Neutrophil (primary cell): ENCODE measurements around the gene PRSS50.

ENCODE experiments used
- H3K27ac ChIP-seq: fragments of 200-600 bp; sonication (generic); 2 replicates; pipeline ENCODE4 v1.5.1; 2016; ENCODE audit warnings: mild to moderate bottlenecking, moderate library complexity
- H3K27me3 ChIP-seq: fragments of 200-600 bp; sonication (generic); 2 replicates; pipeline ENCODE4 v1.6.0; 2016; ENCODE audit warnings: mild to moderate bottlenecking
- H3K36me3 ChIP-seq: fragments of 200-600 bp; sonication (generic); 2 replicates; pipeline ENCODE4 v1.5.1; 2017
- H3K4me1 ChIP-seq, 2 experiments: fragments of 200-600 bp in 1 of 2; sonication (generic) in 1 of 2; 1 replicate in 1 of 2; 2 replicates in 1 of 2; pipeline versions ENCODE4 v1.5.1 to v1.6.1; 2013 to 2016; ENCODE audit warnings: low read depth in 1 of 2, low read length in 1 of 2, mild to moderate bottlenecking in 1 of 2, moderate library complexity in 1 of 2; ENCODE audit not compliant: control insufficient read depth in 1 of 2, insufficient read depth in 1 of 2
- H3K4me3 ChIP-seq, 2 experiments: fragments of 200-600 bp in 1 of 2; sonication (generic) in 1 of 2; 1 replicate in 1 of 2; 2 replicates in 1 of 2; pipeline ENCODE4 v1.5.1; 2013 to 2016; ENCODE audit warnings: low read depth in 1 of 2, low read length in 1 of 2, mild to moderate bottlenecking in 1 of 2, moderate library complexity in 1 of 2
- H3K9me3 ChIP-seq: fragments of 200-600 bp; sonication (generic); 2 replicates; pipeline ENCODE4 v1.5.1; 2016
- TF ChIP-seq, protein P1 (sequence below): fragments of 200-600 bp; sonication (generic); IDR thresholded peaks from 2 replicates; pipeline ENCODE4 v1.5.1; 2016; ENCODE audit warnings: antibody characterized with exemption

PRSS50 gene

DNA sequence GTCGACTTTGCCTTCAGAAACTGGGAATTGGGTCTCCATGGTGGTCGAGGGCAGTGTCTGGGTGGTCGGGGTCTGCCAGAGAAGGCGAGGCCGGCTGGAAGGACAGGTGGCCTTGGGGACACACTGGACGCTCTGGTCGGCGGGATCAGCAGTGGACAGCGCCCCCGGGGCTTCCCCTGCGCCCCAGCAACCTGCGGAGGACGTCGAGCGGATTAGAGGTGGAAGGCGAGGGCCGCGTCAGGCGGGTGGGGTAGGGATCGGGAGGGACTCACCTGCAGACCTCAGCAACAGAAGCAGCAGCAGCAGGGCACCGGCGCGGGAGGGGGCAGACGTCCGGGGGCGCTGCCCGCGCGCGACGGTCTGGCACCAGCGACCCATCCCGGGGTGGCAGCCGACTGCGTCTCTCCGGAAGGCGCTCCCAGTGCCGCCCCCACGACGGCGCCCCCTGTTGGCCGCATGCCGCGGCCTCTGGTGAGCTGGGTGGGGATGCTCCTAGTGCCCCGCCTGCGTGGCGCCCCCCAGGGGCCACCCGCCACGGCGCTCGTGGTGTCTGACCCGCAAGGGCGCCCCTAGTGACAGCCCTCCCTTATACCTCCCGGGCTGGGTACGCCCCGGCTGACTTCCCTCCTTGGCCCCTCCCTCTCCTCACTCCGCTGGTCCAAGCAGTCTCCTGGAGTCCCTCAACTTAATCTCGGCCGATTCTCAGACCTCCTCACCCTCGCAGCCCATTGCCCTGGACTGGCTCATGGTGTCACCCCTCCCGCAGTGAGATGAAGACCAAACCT, at the start of gene PRSS50:
Gene PRSS50, minus strand, starts transcription at position 423 of the 785 bp plus-strand sequence. Its CDS starts 45 bp downstream, at position 378.
- TF ChIP-seq, protein P1, sequence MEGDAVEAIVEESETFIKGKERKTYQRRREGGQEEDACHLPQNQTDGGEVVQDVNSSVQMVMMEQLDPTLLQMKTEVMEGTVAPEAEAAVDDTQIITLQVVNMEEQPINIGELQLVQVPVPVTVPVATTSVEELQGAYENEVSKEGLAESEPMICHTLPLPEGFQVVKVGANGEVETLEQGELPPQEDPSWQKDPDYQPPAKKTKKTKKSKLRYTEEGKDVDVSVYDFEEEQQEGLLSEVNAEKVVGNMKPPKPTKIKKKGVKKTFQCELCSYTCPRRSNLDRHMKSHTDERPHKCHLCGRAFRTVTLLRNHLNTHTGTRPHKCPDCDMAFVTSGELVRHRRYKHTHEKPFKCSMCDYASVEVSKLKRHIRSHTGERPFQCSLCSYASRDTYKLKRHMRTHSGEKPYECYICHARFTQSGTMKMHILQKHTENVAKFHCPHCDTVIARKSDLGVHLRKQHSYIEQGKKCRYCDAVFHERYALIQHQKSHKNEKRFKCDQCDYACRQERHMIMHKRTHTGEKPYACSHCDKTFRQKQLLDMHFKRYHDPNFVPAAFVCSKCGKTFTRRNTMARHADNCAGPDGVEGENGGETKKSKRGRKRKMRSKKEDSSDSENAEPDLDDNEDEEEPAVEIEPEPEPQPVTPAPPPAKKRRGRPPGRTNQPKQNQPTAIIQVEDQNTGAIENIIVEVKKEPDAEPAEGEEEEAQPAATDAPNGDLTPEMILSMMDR, result no peak
- H3K4me1 ChIP-seq, result no peaks in the 10 kb centered on the region
- H3K27ac ChIP-seq, result no peak within 1 kb of the TSS
- H3K4me3 ChIP-seq, result no peak within 1 kb of the TSS
- no peaks in the 10 kb centered on the region for H3K36me3 ChIP-seq
- H3K9me3 ChIP-seq, result no peaks in the 10 kb centered on the region
- H3K27me3 ChIP-seq, result peaks cover 21% of the 10 kb centered on the region

GRCh38 chr3:46764206-46764605, 46.5 kb upstream of the PRSS50 start:
- Histone ChIP-seq H3K4me1 (no peaks in the 10 kb centered on the region), H3K36me3 (no peaks in the 10 kb centered on the region), H3K9me3 (peaks cover 11% of the 10 kb centered on the region), H3K27me3 (no peaks in the 10 kb centered on the region), H3K4me3 (no peak overlapping the region), H3K27ac (no peak overlapping the region)
- TF ChIP-seq, protein P1, result no peak

DNA sequence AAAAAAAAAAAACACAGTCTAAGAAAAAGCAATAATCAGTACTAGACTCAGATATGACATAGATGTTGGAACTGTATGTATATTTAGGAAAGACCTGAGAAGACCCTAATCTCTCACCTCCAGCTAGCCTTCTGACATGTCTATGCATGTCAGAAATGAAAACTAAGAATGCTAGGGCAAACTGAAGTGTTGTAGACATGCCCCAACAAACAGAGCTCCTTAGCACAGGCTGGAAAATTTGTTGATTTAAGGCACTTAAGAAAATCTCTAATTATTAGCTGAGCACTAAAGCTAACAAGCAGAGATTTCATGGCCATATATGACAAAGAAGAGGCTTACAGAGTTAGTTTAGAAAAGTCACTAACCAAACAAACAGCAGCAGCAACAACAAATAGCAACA, 45.5 kb upstream of the PRSS50 start:
- H3K27ac ChIP-seq, result no peak overlapping the region
- no peaks in the 10 kb centered on the region for H3K4me1 ChIP-seq
- no peaks in the 10 kb centered on the region for H3K27me3 ChIP-seq
- H3K4me3 ChIP-seq, result no peak overlapping the region
- no peaks in the 10 kb centered on the region for H3K36me3 ChIP-seq
- peaks cover 9% of the 10 kb centered on the region for H3K9me3 ChIP-seq
- TF ChIP-seq, protein P1, result no peak

- H3K4me1 ChIP-seq, result no peaks in the 10 kb centered on the region
- no peak overlapping the region for H3K27ac ChIP-seq
- TF ChIP-seq, protein P1, result no peak
- no peaks in the 10 kb centered on the region for H3K36me3 ChIP-seq
- H3K27me3 ChIP-seq, result no peaks in the 10 kb centered on the region
- no peak overlapping the region for H3K4me3 ChIP-seq
- no peaks in the 10 kb centered on the region for H3K9me3 ChIP-seq
Measured at GRCh38 chr3:46759239-46760167, 41.8 kb upstream of the PRSS50 start.

DNA sequence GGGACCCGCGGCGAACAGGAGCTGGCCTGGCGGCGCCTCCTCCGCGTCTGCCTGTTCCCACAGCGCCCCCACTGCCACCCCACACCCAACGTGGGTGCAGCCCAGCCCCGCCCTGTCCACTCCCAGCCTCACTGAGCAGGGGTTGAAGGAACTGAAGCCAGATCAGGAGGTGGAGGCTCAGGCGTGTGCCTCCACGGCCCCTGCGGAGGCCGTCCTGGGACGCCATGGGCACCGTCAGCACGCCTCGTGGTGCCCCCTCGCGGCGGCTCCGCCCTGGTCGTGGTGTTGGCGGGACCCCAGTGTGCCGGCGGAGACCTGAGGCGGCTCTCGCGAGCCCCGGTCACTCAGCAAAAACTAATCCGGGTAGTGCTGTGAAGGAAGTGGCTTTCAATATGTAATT, 39.0 kb upstream of the PRSS50 start:
- TF ChIP-seq, protein P1, result no peak
- Histone ChIP-seq H3K36me3 (no peaks in the 10 kb centered on the region), H3K4me3 (no peak overlapping the region), H3K9me3 (no peaks in the 10 kb centered on the region), H3K27ac (no peak overlapping the region), H3K27me3 (no peaks in the 10 kb centered on the region), H3K4me1 (no peaks in the 10 kb centered on the region)
